Measurements from ENCODE around the gene WWOX.

WWOX gene

DNA sequence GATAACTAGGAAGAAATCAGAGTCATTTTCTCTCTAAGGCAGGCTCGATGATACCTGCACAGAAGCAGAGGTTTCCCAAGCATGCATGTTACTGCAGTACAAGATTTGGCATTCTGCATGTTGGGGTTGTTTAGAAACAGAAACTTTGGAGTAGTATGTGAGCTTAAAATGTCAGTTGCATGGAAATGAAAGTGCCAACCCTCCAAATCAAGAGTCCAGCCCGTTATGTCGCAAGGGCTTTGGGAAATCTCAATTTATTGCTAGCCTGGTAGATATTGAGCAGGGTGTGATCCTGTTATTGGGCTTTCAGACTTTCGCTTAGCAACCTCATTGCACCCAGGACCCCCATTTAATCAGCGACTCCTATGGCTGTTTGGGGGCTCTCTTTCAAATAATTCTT lies 1010.3 kb downstream of the WWOX start:
- H3K9me3 ChIP-seq = no peaks in the 10 kb centered on the region
- no peak overlapping the region for H3K4me3 ChIP-seq (ENCODE audit: low read depth in 1 of 2, low read length in 1 of 2)
- TF ChIP-seq, protein P1, sequence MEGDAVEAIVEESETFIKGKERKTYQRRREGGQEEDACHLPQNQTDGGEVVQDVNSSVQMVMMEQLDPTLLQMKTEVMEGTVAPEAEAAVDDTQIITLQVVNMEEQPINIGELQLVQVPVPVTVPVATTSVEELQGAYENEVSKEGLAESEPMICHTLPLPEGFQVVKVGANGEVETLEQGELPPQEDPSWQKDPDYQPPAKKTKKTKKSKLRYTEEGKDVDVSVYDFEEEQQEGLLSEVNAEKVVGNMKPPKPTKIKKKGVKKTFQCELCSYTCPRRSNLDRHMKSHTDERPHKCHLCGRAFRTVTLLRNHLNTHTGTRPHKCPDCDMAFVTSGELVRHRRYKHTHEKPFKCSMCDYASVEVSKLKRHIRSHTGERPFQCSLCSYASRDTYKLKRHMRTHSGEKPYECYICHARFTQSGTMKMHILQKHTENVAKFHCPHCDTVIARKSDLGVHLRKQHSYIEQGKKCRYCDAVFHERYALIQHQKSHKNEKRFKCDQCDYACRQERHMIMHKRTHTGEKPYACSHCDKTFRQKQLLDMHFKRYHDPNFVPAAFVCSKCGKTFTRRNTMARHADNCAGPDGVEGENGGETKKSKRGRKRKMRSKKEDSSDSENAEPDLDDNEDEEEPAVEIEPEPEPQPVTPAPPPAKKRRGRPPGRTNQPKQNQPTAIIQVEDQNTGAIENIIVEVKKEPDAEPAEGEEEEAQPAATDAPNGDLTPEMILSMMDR (IDR thresholded peaks at IDR 0.05) = no peak
- no peaks in the 10 kb centered on the region for H3K4me1 ChIP-seq (ENCODE audit: control insufficient read depth in 1 of 2, insufficient read depth in 1 of 2, low read depth in 1 of 2, low read length in 1 of 2)
- H3K27ac ChIP-seq = no peak overlapping the region
- H3K27me3 ChIP-seq = no peaks in the 10 kb centered on the region
- no peaks in the 10 kb centered on the region for H3K36me3 ChIP-seq

GRCh38 chr16:79110242-79110641 lies 1010.8 kb downstream of the WWOX start:
- H3K9me3 ChIP-seq = no peaks in the 10 kb centered on the region
- TF ChIP-seq, protein P1 (IDR thresholded peaks at IDR 0.05) = no peak
- no peaks in the 10 kb centered on the region for H3K36me3 ChIP-seq
- H3K4me3 ChIP-seq (ENCODE audit: low read depth in 1 of 2, low read length in 1 of 2) = no peak overlapping the region
- H3K27me3 ChIP-seq = no peaks in the 10 kb centered on the region
- no peaks in the 10 kb centered on the region for H3K4me1 ChIP-seq (ENCODE audit: control insufficient read depth in 1 of 2, insufficient read depth in 1 of 2, low read depth in 1 of 2, low read length in 1 of 2)
- no peak overlapping the region for H3K27ac ChIP-seq

DNA sequence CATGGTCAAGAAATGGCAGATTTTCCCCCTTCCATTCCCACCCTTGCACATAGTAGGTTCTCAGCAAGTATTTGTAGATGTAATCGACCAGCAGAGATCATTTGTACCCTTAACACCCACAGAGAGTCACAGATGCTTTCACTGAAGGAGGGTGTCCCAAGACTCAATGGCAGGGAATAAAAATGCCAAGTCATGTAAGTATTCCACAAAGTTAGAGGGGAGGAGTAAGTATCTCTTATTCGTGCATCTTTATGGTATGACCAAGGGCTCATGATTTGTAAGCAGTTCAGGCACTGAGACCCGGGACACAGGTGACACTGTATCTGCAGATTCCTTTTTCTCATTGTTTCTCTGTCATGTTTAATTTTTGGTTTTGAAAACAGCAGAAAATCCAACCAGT lies 1011.5 kb downstream of the WWOX start:
- TF ChIP-seq, protein P1 (IDR thresholded peaks at IDR 0.05) = no peak
- no peak overlapping the region for H3K4me3 ChIP-seq (ENCODE audit: low read depth in 1 of 2, low read length in 1 of 2)
- no peaks in the 10 kb centered on the region for H3K4me1 ChIP-seq (ENCODE audit: control insufficient read depth in 1 of 2, insufficient read depth in 1 of 2, low read depth in 1 of 2, low read length in 1 of 2)
- no peaks in the 10 kb centered on the region for H3K9me3 ChIP-seq
- no peaks in the 10 kb centered on the region for H3K27me3 ChIP-seq
- no peak overlapping the region for H3K27ac ChIP-seq
- H3K36me3 ChIP-seq = no peaks in the 10 kb centered on the region

GRCh38 chr16:79112462-79112861 lies 1013.0 kb downstream of the WWOX start:
- Histone ChIP-seq H3K36me3 (no peaks in the 10 kb centered on the region), H3K4me1 (ENCODE audit: control insufficient read depth in 1 of 2, insufficient read depth in 1 of 2, low read depth in 1 of 2, low read length in 1 of 2) (no peaks in the 10 kb centered on the region), H3K27ac (no peak overlapping the region), H3K9me3 (no peaks in the 10 kb centered on the region), H3K4me3 (ENCODE audit: low read depth in 1 of 2, low read length in 1 of 2) (no peak overlapping the region), H3K27me3 (no peaks in the 10 kb centered on the region)
- TF ChIP-seq, protein P1 (IDR thresholded peaks at IDR 0.05) = no peak

- TF ChIP-seq, protein P1 (IDR thresholded peaks at IDR 0.05) = no peak
- Histone ChIP-seq H3K27ac (no peak overlapping the region), H3K4me3 (ENCODE audit: low read depth in 1 of 2, low read length in 1 of 2) (no peak overlapping the region), H3K36me3 (no peaks in the 10 kb centered on the region), H3K9me3 (no peaks in the 10 kb centered on the region), H3K27me3 (no peaks in the 10 kb centered on the region), H3K4me1 (ENCODE audit: control insufficient read depth in 1 of 2, insufficient read depth in 1 of 2, low read depth in 1 of 2, low read length in 1 of 2) (no peaks in the 10 kb centered on the region)
Measured at GRCh38 chr16:79113826-79114225, 1014.4 kb downstream of the WWOX start.

DNA sequence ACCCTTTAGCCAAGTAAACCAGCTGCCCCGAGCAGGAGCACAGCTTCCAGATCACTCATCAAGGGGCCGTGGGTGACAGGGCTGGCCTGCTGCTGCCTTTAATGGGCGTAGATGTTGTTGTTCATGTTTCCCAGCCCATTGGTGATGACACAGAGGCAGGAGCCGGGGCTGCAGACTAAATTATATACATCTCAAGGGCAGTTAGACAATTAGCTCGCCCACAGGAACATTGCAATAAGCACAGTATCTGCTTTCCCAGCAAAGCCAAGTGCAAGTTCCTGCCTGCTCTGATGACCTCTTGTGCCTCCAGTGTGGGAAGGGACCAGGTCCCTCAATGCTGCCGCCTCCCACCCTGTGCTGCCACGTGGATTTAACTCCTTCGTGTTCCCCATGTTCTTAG lies 1015.3 kb downstream of the WWOX start:
- no peaks in the 10 kb centered on the region for H3K27me3 ChIP-seq
- no peaks in the 10 kb centered on the region for H3K9me3 ChIP-seq
- H3K36me3 ChIP-seq = no peaks in the 10 kb centered on the region
- H3K4me3 ChIP-seq (ENCODE audit: low read depth in 1 of 2, low read length in 1 of 2) = no peak overlapping the region
- TF ChIP-seq, protein P1 (IDR thresholded peaks at IDR 0.05) = no peak
- H3K4me1 ChIP-seq (ENCODE audit: control insufficient read depth in 1 of 2, insufficient read depth in 1 of 2, low read depth in 1 of 2, low read length in 1 of 2) = no peaks in the 10 kb centered on the region
- H3K27ac ChIP-seq = no peak overlapping the region
